ENCODE results near the gene TAMALIN.

Gene TAMALIN

DNA sequence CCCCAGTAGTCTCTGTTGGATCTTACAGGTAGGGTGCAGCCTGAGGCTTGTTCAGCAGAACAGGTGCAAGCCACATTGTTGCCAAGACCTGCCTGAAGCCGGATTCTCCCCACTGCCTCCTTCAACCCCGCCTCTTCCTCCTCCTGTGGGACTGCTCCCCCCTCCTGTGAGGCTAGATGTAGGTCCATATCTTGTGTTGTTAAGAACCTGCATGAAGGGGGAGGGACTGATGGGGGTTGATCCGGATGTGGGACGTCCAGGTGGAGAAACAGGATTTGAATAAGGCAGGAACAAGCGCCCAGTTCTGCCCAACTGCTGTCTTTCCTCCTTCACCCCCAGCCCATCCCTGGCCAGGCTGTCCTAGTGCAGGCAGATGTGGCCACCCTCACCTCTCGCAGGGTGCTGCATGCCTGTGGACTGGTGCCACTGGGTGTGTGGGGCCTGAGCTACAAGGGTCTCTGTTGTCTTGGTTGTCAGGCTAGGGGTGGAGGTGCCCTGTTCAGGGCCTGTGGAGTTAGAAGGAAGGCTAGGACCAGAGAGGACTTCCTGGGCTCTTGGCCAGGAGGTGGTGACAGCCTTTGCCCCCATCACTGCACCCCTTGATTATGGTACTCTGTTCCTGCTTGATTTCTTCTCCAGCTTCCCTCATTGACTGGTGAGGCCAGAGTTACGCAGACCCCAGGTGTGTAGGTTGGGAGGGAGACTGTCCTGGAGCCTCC lies 45.9 kb downstream of the TAMALIN start:
- Histone ChIP-seq H2AFZ (ENCODE audit: low read depth, low read length) (no peak overlapping the region), H3K9me3 (ENCODE audit: low read length) (no peaks in the 10 kb centered on the region), H3K4me1 (ENCODE audit: insufficient read depth, low read length) (peaks cover 9% of the 10 kb centered on the region), H3K27me3 (ENCODE audit: insufficient read depth, low read length) (no peaks in the 10 kb centered on the region), H3K36me3 (ENCODE audit: insufficient read depth, low read length) (peaks cover 14% of the 10 kb centered on the region), H3K4me3 (ENCODE audit: low read length) (no peak overlapping the region)

DNA sequence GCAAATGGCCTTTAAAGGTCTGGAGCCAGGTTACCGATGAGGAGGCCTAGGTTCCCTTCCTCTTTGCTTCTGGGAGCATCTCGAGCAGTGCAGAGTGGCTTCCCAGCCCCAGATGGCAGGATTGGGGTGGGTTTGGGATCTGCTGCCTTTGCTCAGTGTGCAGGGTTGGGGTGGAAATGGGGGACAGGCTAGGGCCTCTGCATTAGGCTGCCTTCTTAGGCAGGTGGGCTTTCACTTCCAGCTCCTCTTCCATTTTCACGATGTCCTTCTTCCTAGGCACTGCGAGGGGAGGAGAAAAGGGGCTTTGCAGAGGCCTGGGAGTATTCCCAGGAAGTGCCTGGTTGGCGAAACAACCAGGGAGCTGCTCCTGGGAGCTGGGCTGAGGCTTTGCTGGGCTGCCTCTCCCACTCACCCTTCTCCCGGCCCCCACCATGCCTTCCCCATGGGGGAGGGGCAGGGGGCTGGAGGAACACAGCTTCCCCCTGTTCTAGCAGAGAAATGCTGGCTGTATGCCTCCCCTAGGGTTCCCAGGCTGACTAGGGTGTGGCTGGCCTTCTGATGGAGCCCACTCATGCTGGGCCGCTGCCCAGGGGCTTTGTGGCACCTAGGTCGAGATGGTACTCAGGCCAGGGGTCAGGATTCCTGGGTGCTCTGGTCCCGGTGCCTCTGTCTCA lies 46.9 kb downstream of the TAMALIN start:
- no peak overlapping the region for H3K4me3 ChIP-seq (ENCODE audit: low read length)
- no peak overlapping the region for H2AFZ ChIP-seq (ENCODE audit: low read depth, low read length)
- H3K36me3 ChIP-seq (ENCODE audit: insufficient read depth, low read length), result peaks cover 16% of the 10 kb centered on the region
- H3K27me3 ChIP-seq (ENCODE audit: insufficient read depth, low read length), result no peaks in the 10 kb centered on the region
- H3K4me1 ChIP-seq (ENCODE audit: insufficient read depth, low read length), result peaks cover 9% of the 10 kb centered on the region
- H3K9me3 ChIP-seq (ENCODE audit: low read length), result no peaks in the 10 kb centered on the region

DNA sequence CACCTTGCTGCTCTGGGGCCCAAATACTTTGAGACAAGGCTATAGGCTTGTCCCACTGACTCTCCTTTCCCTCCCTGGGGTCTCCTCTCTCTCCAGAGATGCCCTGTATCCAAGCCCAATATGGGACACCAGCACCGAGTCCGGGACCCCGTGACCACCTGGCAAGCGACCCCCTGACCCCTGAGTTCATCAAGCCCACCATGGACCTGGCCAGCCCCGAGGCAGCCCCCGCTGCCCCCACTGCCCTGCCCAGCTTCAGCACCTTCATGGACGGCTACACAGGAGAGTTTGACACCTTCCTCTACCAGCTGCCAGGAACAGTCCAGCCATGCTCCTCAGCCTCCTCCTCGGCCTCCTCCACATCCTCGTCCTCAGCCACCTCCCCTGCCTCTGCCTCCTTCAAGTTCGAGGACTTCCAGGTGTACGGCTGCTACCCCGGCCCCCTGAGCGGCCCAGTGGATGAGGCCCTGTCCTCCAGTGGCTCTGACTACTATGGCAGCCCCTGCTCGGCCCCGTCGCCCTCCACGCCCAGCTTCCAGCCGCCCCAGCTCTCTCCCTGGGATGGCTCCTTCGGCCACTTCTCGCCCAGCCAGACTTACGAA lies 47.6 kb downstream of the TAMALIN start:
- H3K36me3 ChIP-seq (ENCODE audit: insufficient read depth, low read length), result peaks cover 20% of the 10 kb centered on the region
- no peak overlapping the region for H3K4me3 ChIP-seq (ENCODE audit: low read length)
- H3K4me1 ChIP-seq (ENCODE audit: insufficient read depth, low read length), result peaks cover 9% of the 10 kb centered on the region
- H3K9me3 ChIP-seq (ENCODE audit: low read length), result no peaks in the 10 kb centered on the region
- H2AFZ ChIP-seq (ENCODE audit: low read depth, low read length), result no peak overlapping the region
- H3K27me3 ChIP-seq (ENCODE audit: insufficient read depth, low read length), result no peaks in the 10 kb centered on the region

- Histone ChIP-seq H3K36me3 (ENCODE audit: insufficient read depth, low read length) (peaks cover 20% of the 10 kb centered on the region), H3K27me3 (ENCODE audit: insufficient read depth, low read length) (no peaks in the 10 kb centered on the region), H2AFZ (ENCODE audit: low read depth, low read length) (no peak overlapping the region), H3K9me3 (ENCODE audit: low read length) (no peaks in the 10 kb centered on the region), H3K4me3 (ENCODE audit: low read length) (no peak overlapping the region), H3K4me1 (ENCODE audit: insufficient read depth, low read length) (peaks cover 8% of the 10 kb centered on the region)
Measured at GRCh38 chr12:52054833-52055730, 48.3 kb downstream of the TAMALIN start.

DNA sequence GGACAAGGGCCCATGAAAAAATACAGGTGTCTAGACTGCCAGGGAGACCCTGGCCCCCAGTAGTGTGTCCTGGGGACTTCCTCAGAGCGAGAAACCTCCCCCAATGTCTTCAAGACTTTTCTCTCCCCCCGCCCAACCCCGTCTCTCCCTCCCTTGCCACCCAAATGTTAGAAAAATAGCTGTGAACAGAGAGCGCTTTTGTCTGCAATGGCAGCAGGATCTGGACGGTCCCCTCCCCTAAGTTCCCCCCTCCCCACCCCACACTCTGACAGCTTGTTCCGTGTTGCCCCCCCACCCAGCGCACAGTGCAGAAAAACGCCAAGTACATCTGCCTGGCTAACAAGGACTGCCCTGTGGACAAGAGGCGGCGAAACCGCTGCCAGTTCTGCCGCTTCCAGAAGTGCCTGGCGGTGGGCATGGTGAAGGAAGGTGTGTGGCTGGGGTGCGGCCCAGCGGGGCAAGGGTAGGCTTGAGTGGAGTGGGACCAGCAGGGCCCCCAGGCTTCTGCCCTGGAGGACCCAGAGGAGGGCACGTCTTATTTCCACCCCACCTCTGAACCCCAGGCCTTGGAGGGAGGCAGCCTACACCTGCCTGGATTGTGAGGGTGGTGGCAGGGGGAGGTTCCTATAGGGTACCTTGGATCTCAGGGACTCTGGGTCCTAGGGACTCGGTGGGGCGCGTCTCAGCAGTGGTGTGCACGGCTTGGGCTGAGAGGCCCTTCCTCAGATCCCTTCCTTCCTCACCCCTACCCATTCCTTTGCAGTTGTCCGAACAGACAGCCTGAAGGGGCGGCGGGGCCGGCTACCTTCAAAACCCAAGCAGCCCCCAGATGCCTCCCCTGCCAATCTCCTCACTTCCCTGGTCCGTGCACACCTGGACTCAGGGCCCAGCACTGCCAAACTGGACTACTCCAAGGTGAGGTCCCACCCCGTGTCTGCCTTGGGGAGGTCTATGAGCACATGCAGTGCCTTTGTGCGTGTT lies 49.3 kb downstream of the TAMALIN start:
- H3K27me3 ChIP-seq (ENCODE audit: insufficient read depth, low read length), result no peaks in the 10 kb centered on the region
- no peak overlapping the region for H3K4me3 ChIP-seq (ENCODE audit: low read length)
- no peaks in the 10 kb centered on the region for H3K9me3 ChIP-seq (ENCODE audit: low read length)
- no peaks in the 10 kb centered on the region for H3K4me1 ChIP-seq (ENCODE audit: insufficient read depth, low read length)
- H3K36me3 ChIP-seq (ENCODE audit: insufficient read depth, low read length), result peaks cover 20% of the 10 kb centered on the region
- no peak overlapping the region for H2AFZ ChIP-seq (ENCODE audit: low read depth, low read length)

DNA sequence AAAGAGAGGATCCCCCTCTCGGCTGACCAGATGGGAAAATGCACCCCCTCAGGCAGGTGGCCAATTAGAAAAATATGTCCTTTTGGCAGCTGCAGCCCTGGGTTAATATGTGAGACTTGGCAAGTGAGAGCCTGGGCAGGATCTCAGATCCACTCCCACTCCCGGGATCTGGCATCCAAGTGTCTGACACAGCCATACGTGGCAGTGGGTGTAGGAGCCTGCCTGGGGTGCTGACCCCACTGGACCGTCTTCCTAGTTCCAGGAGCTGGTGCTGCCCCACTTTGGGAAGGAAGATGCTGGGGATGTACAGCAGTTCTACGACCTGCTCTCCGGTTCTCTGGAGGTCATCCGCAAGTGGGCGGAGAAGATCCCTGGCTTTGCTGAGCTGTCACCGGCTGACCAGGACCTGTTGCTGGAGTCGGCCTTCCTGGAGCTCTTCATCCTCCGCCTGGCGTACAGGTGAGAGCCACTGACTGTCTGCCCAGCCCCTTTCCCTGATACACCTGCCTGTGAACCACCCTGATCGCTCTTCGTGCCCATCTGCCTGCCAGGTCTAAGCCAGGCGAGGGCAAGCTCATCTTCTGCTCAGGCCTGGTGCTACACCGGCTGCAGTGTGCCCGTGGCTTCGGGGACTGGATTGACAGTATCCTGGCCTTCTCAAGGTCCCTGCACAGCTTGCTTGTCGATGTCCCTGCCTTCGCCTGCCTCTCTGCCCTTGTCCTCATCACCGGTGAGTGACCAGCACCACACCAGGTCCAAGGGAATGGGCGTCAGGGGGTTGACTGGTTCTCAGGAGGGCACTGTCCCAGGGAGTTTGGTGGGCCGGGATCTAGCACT lies 50.3 kb downstream of the TAMALIN start:
- Histone ChIP-seq H3K4me1 (ENCODE audit: insufficient read depth, low read length) (no peaks in the 10 kb centered on the region), H3K9me3 (ENCODE audit: low read length) (no peaks in the 10 kb centered on the region), H3K36me3 (ENCODE audit: insufficient read depth, low read length) (peaks cover 20% of the 10 kb centered on the region), H2AFZ (ENCODE audit: low read depth, low read length) (no peak overlapping the region), H3K4me3 (ENCODE audit: low read length) (no peak overlapping the region), H3K27me3 (ENCODE audit: insufficient read depth, low read length) (no peaks in the 10 kb centered on the region)

DNA sequence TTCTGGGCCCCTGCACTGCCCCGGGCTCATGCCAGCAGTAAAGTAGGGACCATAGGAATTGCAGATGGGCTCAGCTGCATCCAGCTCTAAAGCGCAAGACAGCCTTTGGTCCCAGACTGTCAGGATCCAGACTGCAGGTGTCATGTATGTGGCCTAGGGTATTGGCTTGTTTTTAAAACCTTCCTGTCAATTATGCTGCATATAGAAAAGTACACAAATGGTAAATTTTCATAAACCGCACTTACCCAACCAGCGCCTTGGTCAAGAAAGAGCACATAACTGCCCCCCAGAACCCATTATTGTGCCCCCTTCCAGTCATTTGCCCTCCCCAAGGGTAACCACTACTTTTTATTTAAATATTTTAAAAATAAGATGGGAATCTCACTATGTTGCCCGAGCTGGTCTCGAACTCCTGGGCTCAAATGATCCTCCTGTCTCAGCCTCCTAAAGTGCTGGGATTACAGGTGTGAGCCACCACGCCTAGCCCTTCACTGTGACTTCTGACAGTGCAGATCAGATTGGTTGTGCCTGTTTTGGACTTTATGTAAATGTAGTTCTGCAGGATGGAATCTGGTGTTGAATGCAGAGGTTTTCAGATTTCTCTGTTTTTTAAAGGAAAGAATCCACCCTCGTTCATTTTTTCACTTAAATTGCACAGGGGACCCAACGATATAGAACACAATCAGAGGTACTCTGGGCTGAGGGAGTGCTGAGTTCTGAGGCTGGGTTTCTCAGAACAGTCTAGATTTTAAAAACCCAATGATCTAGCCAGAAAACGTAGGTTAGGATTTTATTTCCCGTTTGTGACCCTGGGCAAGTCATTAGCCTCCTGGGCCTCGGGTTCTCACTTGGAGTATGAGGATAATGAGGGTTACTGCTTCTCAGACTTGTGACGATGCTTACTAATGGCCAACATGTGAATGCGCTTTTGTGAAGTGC lies 51.2 kb downstream of the TAMALIN start:
- peaks cover 20% of the 10 kb centered on the region for H3K36me3 ChIP-seq (ENCODE audit: insufficient read depth, low read length)
- no peak overlapping the region for H3K4me3 ChIP-seq (ENCODE audit: low read length)
- no peaks in the 10 kb centered on the region for H3K4me1 ChIP-seq (ENCODE audit: insufficient read depth, low read length)
- no peaks in the 10 kb centered on the region for H3K27me3 ChIP-seq (ENCODE audit: insufficient read depth, low read length)
- H2AFZ ChIP-seq (ENCODE audit: low read depth, low read length), result no peak overlapping the region
- H3K9me3 ChIP-seq (ENCODE audit: low read length), result no peaks in the 10 kb centered on the region

- Histone ChIP-seq H3K36me3 (ENCODE audit: insufficient read depth, low read length) (peaks cover 20% of the 10 kb centered on the region), H3K9me3 (ENCODE audit: low read length) (no peaks in the 10 kb centered on the region), H2AFZ (ENCODE audit: low read depth, low read length) (no peak overlapping the region), H3K4me3 (ENCODE audit: low read length) (no peak overlapping the region), H3K4me1 (ENCODE audit: insufficient read depth, low read length) (no peaks in the 10 kb centered on the region), H3K27me3 (ENCODE audit: insufficient read depth, low read length) (no peaks in the 10 kb centered on the region)
Measured at GRCh38 chr12:52058631-52059361, 52.0 kb downstream of the TAMALIN start.

DNA sequence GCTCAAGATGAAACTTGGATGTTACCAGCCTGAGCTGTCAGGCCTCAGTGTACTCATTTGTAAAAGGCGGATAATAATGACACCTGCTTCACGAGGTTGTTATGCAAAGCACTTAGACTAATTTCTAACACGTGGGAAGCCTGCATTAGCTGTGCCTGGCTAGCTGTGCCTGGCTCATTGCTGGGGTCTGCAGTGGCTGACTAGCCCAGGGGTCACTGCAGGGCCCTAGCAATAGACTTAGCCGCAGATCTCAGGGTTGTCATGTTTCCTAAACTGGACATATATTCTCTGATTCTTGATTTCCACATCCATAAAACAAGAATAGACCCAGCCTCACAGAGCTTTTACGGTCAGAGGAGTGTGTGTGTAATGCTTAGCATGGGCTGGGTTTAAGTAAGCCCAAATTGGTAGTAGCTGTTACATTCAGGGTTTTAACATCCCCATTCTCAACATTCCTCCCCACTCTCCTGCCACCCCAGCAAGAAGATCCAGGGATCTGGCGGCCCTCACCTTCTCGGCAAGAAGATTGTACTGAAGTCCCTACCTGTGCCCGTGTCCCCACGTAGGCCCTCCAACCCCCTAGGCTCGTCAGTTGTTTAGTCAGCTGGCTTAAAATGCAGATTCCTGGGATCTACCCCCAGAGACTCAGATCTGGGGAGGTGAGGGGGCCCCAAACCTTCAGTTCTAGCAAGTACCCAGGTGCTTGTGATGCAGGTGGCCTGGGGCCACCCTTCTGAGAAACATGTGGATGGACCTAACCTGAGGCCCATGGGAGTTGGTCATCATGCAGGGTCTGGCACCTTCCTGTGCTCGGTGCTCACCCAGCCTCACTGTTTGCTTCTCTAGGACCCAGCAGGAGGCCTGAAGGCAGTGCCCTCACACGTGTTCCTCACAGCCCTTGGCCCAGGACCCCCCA lies 53.1 kb downstream of the TAMALIN start:
- Histone ChIP-seq H2AFZ (ENCODE audit: low read depth, low read length) (no peak overlapping the region), H3K4me1 (ENCODE audit: insufficient read depth, low read length) (no peaks in the 10 kb centered on the region), H3K9me3 (ENCODE audit: low read length) (no peaks in the 10 kb centered on the region), H3K4me3 (ENCODE audit: low read length) (no peak overlapping the region), H3K36me3 (ENCODE audit: insufficient read depth, low read length) (peaks cover 19% of the 10 kb centered on the region), H3K27me3 (ENCODE audit: insufficient read depth, low read length) (no peaks in the 10 kb centered on the region)

Data from neuron (in vitro differentiated cells).